GM21825 (cell line): ENCODE results near the gene ETAA1.

Experiments used
- ATAC-seq: cut with Tn5 transposase; IDR thresholded peaks from one replicate; pipeline ENCODE4 v1.9.1; 2021; ENCODE audit warnings: mild to moderate bottlenecking, moderate library complexity; ENCODE audit not compliant: unreplicated experiment

The ETAA1 gene

DNA sequence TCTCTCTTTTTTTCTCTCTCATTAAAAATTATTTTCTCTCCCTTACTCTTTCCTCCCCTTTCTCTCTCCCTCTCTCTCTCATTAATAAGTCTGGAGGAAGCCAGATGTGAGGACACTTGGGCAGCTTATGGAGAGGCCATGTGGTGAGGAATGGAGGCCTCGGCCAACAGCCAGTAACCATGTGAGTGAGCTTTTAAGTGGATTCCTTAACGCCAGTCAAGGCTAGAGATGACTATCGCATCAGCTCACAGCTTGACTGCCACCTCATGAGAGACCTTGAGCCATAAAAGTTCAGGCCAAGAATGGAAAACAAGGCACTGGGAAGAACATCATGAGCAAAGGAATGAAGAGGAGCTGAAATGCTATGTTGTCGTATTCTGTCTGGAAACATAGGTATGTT is 39.1 kb downstream of the ETAA1 start:
- ATAC-seq: no peak

GRCh38 chr2:67437114-67437513 is 40.0 kb downstream of the ETAA1 start:
- no peak for ATAC-seq

DNA sequence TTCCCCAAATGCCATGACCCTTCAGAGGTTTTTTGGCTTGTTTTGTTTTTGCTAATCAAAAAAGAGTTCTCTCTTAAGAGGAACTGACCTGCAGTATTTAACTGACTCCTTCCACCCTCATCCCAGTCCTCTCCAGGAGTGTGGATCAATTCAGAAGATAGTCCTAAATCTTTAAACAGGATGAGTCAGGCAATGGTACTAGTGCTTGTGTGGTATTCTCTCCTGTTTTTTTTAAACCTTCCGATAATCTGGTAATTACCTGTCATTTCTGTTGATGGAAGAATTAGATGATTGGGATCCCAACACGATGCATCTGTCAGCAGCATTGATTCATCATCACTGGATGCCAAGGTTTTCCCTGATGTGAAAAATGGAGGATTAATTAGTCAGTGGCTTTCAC is 41.2 kb downstream of the ETAA1 start:
- ATAC-seq: no peak

DNA sequence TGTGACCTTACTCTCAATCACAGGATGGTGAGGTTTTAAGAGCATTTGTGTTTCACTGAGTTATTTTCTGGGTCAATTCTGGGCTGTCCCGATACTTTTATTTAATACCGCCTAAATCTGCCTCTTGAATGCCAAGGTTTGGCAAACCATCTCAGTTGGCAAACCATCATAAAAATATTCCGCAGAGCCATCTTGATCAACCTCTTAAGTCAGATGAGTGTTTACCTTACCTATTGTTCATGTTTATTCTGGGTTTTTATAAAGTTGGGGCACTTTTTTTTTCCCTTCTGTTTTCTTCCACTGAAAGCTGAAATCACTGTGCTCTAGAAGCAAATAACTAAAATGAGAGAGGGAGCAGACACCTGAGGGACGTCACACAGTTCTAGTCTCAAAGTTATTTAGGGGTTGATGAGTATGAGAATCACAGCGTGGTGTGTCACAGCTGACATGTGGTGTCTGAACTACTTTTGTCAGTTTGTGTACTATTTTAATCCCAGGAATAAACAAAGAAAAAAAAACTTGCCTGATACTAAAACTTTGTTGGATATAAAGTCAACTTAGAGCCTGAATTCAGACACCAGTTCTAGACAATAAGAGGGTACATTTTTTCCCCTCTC is 48.6 kb downstream of the ETAA1 start:
- no peak for ATAC-seq

DNA sequence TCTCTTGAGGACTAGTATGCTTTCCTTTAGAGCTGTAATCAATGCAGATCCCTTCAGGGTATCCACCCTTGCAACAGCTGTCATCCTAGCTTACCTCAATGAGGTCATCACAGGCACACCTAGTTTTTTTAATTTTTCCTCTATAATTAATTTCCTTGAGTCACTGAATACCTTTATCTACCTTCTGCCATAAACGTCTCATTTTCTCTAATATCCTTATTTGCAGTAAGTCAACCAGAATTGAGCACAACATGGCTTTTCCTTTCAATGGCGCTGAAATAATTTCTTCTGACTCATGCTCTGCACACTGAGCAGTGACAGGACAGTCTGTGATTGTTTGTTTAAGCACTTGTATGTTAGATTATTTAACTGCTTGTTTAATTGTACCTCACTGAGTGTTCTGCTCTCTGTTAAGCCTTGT is 49.4 kb downstream of the ETAA1 start:
- ATAC-seq: no peak

DNA sequence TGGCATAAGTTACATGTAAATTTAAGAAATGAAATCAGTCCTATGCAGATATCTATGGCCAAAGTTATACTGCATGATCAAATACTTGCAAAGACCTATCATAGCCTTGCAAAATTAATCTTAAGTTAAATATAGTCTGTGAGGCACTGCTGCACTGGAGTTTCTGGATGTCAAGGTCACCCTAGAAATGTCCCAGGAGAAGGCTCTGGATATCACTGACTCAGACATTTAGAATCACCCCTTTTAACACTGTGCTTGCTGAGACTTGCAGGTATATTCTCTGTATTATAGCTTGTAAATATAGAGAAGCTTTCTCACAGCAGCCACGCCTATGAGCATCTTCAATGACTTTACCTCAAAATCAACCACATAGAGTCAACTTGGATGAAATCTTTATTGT is 51.5 kb downstream of the ETAA1 start:
- ATAC-seq: no peak

DNA sequence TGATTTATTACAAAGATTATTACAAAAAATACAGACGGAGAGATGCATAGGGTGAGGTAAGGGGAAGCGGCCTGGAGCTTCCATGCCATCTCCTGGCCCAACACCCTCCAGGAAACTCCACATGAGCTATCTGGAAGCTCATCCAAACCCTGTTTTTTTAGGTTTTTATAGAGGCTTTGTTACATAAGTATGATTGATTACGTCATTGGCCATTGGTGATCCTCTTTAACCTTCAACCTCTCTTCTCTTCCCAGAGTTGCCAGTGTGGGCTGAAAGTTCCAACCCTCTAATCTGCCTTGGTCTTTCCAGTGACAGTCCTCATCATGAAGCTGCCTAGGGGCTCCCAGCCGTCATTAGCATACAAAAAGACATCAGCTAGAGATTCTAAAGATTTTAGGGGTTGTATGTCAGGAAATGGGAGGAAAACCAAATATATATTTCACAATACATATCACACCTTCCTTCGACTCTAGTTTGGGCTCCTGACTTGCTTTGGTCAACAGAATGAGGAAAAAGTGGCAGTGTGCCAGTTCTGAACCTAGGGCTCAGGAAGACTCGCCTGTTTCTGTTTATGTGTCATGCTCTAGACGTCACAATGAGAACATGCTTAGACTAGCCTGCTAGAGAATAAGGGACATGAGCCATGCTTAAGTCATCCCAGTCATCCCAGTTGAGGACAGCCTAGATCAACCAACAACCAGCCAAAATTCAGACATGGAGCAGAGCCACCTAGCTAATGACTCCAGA is 54.1 kb downstream of the ETAA1 start:
- no peak for ATAC-seq

DNA sequence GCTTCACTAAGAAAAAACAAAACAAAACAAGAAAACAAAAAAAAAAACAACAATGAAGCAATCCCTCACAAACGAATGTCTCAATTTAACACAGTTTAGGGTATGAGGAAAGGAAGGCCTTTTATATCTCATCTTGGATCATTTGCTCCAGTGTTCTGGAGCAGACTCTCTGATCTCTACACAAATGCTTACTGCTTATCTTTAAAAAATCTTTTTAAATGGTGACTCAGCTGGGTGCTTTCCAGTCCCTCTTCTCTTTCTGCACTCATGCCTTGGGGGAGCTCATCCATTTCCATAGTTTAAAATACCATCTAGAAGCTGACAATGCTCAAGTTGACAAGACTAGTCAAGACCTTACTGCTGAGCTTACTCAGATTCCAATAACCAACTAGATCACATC is 56.2 kb downstream of the ETAA1 start:
- no peak for ATAC-seq

DNA sequence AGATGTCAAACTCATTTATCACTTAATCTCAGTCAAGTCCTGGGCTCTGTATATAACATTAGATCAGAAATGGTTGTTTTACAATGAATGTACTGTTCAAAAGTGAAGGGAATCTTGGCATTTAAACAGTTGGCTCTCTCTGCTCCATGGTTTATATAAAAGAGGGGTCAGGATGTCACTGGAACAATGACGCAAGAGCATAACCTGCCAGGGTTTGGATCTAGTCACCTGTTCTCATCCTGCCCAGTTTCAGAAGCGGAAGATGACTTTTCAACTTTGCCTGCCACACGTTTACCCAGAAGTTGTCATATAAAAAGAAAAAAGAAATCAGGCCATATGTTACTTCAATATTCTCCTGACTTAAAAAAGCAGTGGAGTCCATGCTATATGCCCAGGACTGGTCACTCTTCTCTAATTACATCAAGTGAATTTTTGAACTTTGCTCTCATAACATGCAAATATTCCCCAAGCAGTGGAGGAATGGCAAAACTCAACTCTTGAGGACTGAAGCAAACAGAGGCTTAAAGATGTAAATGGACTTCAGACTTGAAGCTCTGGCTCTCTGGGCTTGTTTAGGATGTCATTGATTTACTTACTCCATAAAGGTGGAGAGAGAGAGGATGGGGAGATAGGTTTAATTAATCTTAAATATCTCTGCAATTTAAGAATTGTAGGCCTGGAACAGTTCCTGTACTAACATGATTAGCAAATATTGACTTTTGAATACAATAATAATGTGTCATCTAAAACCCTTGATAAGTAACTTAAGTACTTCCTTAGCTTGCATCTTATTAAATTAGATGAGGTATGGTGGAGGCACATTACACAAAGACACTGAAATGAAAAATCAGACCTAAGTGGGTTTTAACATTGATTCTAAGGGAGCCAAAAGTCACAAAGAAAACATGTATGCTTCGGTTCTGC is 58.3 kb downstream of the ETAA1 start:
- ATAC-seq: no peak

DNA sequence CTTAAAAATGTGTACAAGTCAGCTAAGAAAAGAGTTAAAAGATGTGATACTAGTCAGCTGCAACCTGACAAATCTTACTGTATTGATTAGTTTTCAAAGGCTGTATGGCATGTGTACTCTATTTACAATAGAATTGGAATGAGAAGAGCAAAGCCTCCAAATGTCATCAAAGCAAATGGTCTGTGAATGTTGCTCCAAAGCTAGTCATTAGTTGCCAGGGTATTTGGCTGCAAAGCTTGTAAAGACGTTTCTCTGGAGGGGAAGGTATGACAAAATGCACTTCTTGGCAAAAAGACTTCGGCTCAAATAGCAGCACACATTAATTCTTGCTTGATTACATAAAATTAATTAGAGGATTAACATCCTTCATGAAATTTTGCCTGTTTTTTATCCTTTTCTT is 59.3 kb downstream of the ETAA1 start:
- no peak for ATAC-seq

- no peak for ATAC-seq
Observed at GRCh38 chr2:67457699-67458098, 60.6 kb downstream of the ETAA1 start.

GRCh38 chr2:67459761-67460160 is 62.6 kb downstream of the ETAA1 start:
- ATAC-seq: no peak
